ENCODE data around the gene PACS2.

The PACS2 gene

DNA sequence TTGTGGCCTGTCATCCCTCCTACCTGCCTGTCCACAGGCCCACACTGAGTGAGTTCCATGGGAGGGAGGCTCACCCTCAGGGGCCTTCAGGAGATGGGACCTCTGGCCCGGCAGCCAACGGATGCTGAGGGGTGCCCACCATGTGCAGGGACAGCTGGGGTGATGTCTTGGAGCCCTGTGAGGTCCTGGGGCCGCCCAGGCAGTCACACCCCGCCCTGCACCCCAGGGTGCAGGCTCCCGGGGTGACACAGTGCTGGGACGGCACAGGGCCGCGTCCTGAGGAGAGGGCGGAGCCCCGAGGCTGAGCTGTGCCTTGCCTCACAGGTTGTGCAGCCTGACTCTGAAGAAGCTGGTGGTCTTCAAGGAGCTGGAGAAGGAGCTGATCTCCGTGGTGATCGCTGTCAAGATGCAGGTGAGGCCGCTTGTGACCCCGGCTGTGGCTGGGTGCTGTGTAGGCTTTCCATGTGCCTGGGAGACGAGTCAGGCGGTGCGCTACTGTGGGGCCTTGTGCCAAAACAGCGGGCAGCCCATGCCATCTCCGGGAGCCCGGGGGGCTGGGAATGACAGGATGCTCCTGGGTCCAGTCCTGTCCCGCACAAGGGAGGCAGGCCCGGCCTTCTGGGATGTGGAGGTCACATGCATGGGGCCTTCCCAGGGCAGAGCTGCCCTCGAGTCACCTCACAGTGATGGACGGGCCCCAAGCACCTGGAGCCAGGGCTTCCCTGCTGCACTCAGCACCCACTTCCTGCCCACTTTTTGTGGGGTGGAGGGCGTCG is 33.8 kb downstream of the PACS2 start:
- TF ChIP-seq, protein P1, sequence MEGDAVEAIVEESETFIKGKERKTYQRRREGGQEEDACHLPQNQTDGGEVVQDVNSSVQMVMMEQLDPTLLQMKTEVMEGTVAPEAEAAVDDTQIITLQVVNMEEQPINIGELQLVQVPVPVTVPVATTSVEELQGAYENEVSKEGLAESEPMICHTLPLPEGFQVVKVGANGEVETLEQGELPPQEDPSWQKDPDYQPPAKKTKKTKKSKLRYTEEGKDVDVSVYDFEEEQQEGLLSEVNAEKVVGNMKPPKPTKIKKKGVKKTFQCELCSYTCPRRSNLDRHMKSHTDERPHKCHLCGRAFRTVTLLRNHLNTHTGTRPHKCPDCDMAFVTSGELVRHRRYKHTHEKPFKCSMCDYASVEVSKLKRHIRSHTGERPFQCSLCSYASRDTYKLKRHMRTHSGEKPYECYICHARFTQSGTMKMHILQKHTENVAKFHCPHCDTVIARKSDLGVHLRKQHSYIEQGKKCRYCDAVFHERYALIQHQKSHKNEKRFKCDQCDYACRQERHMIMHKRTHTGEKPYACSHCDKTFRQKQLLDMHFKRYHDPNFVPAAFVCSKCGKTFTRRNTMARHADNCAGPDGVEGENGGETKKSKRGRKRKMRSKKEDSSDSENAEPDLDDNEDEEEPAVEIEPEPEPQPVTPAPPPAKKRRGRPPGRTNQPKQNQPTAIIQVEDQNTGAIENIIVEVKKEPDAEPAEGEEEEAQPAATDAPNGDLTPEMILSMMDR (conservative IDR thresholded peaks at IDR 0.05; ENCODE audit: low read depth, low read length) = no peak
- H3K4me3 ChIP-seq (ENCODE audit: low read depth, low read length) = no peak overlapping the region
- no peak for DNase-seq (ENCODE audit: low read depth)

DNA sequence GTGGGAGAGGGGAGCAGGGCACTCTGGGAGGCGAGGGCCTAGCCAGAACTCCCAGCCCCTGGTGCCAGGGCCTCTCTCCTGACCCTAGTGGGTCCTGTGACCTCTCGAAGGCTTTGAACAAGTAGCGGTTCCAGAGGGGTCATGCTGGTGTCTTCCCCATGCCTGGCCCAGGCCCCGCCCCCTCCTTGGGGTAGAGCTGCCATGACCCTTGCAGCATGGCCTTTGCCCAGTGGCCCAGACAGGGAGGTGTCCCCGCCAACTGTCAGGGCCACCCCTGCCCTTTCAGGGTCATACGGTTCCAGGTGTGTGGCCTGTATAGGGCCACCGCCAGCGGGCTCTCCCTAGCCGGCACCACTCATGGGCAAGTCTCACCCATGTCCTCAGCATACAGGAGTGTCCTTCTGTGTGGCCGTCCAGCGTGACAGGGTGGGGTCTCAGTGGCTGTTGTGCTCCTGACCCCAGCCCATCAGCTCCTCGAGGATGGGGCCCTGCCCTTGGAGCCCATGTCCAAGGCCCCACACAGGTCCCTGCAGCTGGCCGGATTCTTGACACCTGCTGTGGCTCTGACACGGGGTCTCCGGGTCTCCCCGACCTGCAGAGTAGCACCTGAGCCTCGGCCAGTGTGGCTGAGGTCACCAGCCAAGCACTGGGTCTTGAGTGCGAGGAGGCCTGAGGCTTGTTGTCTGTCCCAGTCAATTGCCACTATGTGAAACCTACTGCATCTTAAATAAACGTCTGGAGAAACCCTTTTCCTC is 34.6 kb downstream of the PACS2 start:
- TF ChIP-seq, protein P1 (conservative IDR thresholded peaks at IDR 0.05; ENCODE audit: low read depth, low read length) = no peak

DNA sequence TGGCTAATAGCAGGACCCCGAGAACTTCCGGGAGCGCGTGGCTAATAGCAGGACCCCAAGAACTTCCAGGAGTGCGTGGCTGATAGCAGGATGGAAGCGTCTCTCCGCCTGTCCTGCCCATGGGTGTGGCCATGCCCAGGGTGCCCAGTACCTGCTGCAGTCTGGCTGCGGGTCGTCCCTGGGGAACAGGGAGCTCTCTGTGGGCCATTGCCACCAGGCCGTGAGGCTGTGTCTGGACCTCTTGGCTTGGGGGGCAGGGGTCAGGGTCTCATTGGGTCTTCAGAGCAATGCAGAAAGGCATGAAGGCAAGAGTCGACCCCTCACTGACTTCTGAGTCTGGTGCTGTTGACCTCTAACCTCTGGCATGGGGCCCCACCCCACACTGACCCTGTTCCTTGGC is 35.4 kb downstream of the PACS2 start:
- H3K4me3 ChIP-seq (ENCODE audit: low read depth, low read length) = no peak overlapping the region
- no peak for DNase-seq (ENCODE audit: low read depth)
- TF ChIP-seq, protein P1 (conservative IDR thresholded peaks at IDR 0.05; ENCODE audit: low read depth, low read length) = no peak

More for the DNA sequence above, 34.6 kb downstream of the PACS2 start:
- no peak overlapping the region for H3K4me3 ChIP-seq (ENCODE audit: low read depth, low read length)
- no peak for DNase-seq (ENCODE audit: low read depth)

DNA sequence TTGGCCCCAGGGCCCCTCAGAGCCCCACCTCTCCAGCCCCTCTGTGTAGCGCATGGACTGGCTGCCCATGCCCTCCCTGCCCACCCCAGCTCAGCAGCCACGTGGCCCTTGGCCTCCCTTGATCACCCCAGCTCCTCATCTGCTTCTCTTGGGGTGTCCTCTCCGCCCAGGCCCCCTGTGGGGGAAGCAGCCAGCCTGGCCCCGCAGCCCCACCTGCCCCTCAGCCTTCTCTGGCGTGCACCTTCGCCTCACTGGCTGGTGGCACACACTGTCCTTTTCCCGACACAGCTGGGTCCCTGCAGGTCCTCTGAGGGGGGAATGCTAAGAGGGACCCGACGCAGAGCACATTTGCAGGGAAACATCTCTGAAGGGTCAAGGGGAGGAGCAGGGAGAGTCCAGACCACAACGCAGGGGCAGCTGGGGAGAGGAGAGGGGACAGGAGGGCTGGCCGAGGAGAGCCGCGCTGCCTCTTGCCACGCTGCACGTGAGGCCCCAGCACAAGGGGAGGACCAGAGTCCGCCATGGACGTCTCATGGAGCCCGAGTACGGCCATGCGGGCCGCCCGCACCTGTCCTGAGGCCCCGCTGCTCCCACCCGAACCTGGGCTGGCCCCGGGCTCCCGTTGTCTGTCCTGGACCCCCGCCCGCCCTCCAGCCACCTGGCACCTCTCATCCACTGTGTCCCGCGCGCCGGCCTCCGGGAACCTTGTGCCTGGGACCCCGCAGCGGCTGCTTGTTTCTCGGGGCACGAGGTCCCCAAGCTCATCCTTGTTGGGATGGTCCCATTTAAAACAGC is 36.1 kb downstream of the PACS2 start:
- TF ChIP-seq, protein P1 (conservative IDR thresholded peaks at IDR 0.05; ENCODE audit: low read depth, low read length) = no peak
- H3K4me3 ChIP-seq (ENCODE audit: low read depth, low read length) = no peak overlapping the region
- DNase-seq (ENCODE audit: low read depth) = no peak

DNA sequence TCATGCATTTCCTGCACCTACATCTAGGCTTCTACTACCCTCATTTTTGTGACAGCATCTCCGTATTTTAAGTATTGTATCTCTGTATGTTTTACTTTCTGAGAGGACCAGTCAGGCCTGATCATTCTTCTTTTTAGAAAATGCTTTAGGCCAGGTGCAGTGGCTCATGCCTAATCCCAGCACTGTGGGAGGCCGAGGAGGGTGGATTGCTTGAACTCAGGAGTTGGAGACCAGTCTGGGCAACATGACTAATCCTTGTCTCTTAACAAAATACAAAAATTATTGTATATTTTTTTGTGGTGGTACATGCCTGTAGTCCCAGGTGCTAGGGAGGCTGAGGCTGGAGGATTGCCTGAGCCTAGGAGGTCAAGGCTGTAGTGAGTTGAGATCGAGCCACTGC is 36.9 kb downstream of the PACS2 start:
- H3K4me3 ChIP-seq (ENCODE audit: low read depth, low read length) = no peak overlapping the region
- no peak for DNase-seq (ENCODE audit: low read depth)
- TF ChIP-seq, protein P1 (conservative IDR thresholded peaks at IDR 0.05; ENCODE audit: low read depth, low read length) = no peak

DNA sequence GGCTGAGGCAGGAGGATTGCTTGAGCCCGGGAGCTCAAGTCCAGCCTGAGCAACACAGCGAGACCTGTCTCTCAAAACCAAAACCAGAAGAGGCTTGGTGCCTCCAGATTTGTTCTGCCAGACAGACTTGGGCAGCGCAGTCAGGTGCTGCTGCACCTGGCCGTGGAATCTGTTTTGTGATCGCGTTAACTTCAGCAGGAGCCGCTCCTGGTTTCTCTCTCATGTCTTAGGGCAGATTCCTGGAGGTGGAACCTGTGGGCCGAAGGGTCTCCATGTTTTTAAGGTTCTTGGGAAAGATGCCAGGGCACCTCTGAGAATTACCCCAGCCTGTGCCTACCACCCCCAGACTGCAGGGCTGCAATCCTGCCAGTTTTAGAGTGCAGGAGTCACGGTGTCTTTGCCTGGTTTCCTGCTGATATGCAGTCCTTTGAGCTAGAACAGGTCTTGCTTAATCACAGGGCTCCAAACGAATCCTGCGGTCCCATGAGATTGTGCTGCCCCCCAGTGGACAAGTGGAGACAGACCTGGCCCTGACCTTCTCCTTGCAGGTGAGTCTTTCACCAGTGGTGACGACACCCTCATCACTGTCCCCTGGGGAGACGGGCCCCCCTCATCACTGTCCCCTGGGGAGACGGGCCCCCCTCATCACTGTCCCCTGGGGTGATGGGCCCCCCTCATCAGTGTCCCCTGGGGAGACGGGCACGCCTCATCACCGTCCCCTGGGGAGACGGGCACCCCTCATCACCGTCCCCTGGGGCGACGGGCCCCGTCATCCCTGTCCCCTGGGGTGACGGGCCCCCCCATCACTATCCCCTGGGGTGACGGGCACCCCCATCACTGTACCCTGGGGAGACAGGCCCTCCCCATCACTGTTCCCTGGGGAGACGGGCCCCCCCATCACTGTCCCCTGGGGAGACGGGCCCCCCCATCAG is 37.6 kb downstream of the PACS2 start:
- DNase-seq (ENCODE audit: low read depth) = peak; percentile 94
- TF ChIP-seq, protein P1 (conservative IDR thresholded peaks at IDR 0.05; ENCODE audit: low read depth, low read length) = peak; percentile 91
- no peak overlapping the region for H3K4me3 ChIP-seq (ENCODE audit: low read depth, low read length)
